ENCODE measurements around the gene ERICH6B. TPM values are rescaled to one million over a fixed set of nuclear protein-coding genes. Genes with fewer than 3 reads are reported as not detected.

The ERICH6B gene
- total RNA-seq, 6 experiments from 2014 or later: not detected

DNA sequence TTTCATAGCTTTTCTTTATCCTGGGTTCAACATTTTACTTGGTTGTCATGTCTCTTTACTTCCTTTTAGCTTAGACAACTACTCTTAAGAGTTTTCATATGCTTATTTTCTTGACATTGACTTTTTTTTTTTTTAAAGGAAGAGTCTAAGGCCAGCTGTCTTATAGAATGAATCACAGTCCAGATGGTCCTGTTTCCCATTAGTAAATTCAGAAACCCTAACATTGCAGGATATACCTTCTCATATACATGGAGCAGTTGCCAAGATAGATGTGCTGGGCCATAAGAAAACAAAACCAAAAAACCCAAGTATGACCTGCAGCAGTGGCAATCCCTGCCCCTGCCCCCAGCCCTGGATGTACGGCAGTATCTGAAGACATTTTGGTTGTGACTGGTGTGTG is 78.0 kb downstream of the ERICH6B start:
- Histone ChIP-seq H3K4me3 (no peak overlapping the region), H3K36me3 (peaks cover 7 to 43% (median 25%) of the 10 kb centered on the region in 4 donors), H3K27me3 (no peaks in the 10 kb centered on the region), H3K27ac (no peak overlapping the region), H3K4me1 (no peaks in the 10 kb centered on the region), H3K9me3 (no peaks in the 10 kb centered on the region)
- DNase-seq (no peak), ATAC-seq (no peak)
- WGBS (ENCODE audit: insufficient coverage, low coverage, low lambda C conversion rate, missing lambda C conversion rate): 75% methylated on average over 1 of the region's 1 CpG
- intact Hi-C loops (cut with DNase I): no loop called here
- no peak for TF ChIP-seq POLR2A (IDR thresholded peaks at IDR 0.05)
- TF ChIP-seq, protein P1, sequence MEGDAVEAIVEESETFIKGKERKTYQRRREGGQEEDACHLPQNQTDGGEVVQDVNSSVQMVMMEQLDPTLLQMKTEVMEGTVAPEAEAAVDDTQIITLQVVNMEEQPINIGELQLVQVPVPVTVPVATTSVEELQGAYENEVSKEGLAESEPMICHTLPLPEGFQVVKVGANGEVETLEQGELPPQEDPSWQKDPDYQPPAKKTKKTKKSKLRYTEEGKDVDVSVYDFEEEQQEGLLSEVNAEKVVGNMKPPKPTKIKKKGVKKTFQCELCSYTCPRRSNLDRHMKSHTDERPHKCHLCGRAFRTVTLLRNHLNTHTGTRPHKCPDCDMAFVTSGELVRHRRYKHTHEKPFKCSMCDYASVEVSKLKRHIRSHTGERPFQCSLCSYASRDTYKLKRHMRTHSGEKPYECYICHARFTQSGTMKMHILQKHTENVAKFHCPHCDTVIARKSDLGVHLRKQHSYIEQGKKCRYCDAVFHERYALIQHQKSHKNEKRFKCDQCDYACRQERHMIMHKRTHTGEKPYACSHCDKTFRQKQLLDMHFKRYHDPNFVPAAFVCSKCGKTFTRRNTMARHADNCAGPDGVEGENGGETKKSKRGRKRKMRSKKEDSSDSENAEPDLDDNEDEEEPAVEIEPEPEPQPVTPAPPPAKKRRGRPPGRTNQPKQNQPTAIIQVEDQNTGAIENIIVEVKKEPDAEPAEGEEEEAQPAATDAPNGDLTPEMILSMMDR (IDR thresholded peaks at IDR 0.05): no peak

DNA sequence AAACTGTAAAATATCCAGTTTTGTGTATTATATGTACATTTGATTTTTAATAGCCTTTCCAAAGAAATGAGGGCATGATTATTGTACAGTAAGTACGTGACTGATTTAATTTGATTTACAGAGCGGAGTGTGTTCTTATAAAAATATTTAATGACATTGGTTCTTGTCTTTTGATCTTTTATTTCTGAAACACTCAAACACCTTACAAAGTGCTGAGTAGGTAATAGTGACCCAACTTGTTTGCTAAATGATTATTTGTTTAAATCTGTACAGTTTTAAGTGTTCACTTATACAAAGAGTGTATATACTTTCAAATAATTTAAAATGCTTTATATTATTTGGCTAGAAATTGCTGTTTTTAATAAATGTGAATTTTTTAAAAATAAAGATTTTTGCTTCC is 79.3 kb downstream of the ERICH6B start:
- 97% methylated on average over 2 of the region's 2 CpGs for WGBS (ENCODE audit: insufficient coverage, low coverage, low lambda C conversion rate, missing lambda C conversion rate)
- TF ChIP-seq, protein P1 (IDR thresholded peaks at IDR 0.05): no peak
- no peak for TF ChIP-seq POLR2A (IDR thresholded peaks at IDR 0.05)

DNA sequence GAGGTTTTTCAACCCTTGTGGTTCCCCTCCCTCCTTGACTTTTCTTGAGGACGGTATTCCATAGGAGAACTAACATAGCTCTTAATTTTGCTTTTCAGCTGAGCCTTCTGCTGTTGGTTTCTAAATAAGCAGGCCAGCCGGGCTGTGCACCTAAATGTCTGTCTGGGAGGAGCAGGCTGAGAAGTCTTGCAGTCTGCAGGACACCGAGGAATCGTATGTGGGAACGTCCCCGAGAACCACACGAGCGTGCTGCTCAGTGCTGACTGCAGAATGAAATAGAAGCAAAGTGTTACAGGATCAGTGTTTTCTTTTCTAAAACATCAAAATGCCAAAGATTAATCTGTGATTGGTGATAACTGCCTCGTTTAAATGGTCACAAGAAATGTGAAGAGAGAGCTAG is 80.9 kb downstream of the ERICH6B start:
- intact Hi-C loops (cut with DNase I): no loop called here
- H3K27ac ChIP-seq: no peak overlapping the region
- 66% methylated on average over 2 of the region's 9 CpGs for WGBS (ENCODE audit: insufficient coverage, low coverage, low lambda C conversion rate, missing lambda C conversion rate)

More for the DNA sequence above, 79.3 kb downstream of the ERICH6B start:
- no peaks in the 10 kb centered on the region for H3K4me1 ChIP-seq
- no peaks in the 10 kb centered on the region for H3K27me3 ChIP-seq
- intact Hi-C loops (cut with DNase I): no loop called here
- no peaks in the 10 kb centered on the region for H3K9me3 ChIP-seq
- DNase-seq (no peak), ATAC-seq (no peak)
- H3K36me3 ChIP-seq: peaks cover 7 to 53% (median 31%) of the 10 kb centered on the region in 4 donors
- no peak overlapping the region for H3K4me3 ChIP-seq
- no peak overlapping the region for H3K27ac ChIP-seq

DNA sequence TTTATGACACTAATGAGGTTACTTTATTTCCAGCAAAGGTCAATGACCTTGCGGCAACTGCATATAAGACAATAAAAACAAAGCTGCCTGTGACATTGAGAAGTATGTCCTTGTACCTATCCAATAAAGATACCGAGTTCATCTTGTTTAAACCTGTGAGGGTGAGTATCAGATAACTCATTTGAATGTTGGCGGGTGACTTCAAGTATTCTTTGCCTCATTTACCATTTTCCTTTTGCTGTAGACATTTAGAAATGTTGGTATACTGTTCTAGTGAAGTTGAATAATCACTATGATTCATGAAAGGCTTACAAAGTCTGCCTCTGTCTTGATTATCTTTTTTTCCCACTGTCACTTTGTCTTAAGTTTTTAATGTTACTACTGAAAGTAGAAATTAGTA is 85.8 kb downstream of the ERICH6B start:
- Histone ChIP-seq H3K36me3 (peaks cover 2 to 63% (median 42%) of the 10 kb centered on the region in 4 donors), H3K4me3 (no peak overlapping the region), H3K4me1 (peaks cover 0 to 9% (median 0%) of the 10 kb centered on the region in 4 donors), H3K27ac (no peak overlapping the region), H3K9me3 (no peaks in the 10 kb centered on the region), H3K27me3 (no peaks in the 10 kb centered on the region)
- no peak for ATAC-seq
- DNase-seq: no peak
- WGBS (ENCODE audit: insufficient coverage, low coverage, low lambda C conversion rate, missing lambda C conversion rate): 85% methylated on average over 3 of the region's 3 CpGs
- intact Hi-C loops (cut with DNase I): no loop called here
- no peak for TF ChIP-seq POLR2A (IDR thresholded peaks at IDR 0.05)

More for the DNA sequence above, 80.9 kb downstream of the ERICH6B start:
- Histone ChIP-seq H3K4me3 (no peak overlapping the region), H3K9me3 (no peaks in the 10 kb centered on the region), H3K4me1 (no peaks in the 10 kb centered on the region), H3K27me3 (no peaks in the 10 kb centered on the region), H3K36me3 (peaks cover 7 to 70% (median 44%) of the 10 kb centered on the region in 4 donors)
- TF ChIP-seq POLR2A (IDR thresholded peaks at IDR 0.05): no peak
- TF ChIP-seq, protein P1 (IDR thresholded peaks at IDR 0.05): no peak
- ATAC-seq (no peak), DNase-seq (no peak)

DNA sequence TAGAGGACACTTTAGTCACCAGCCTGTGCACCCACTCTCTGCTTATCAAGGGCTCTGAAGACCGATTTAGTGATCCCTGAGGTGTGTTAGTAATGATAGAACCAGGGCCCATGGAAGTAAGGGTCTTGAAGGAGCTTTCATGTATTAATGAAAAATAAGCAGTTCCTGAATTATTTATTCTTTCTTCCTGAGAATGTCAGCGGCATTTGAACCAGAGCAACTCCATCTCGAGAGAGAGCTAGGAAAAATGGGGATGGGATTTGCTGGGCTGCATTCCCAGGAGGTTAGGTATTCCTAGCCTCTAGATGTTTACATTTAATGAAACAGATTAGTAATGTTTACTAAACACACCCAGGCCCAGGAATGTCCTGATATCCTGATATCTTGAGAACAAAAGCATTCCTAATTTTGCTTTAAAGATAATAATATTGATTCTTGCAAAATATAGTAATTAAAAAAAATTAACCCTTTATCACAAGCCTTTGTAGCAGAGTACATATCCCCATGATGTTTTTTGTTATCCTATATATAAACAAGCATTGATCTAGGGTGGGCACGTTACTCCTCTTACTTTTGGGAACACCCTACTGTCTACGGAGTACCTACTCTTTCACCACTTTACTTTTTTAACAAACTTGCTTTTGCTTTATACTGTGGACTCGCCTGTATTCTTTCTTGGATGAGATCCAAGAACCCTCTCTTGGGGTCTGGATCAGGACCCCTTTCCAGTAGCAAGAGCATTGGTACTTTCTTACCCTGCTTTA is 87.7 kb downstream of the ERICH6B start:
- ATAC-seq (peak; percentile 66 to 87 (median 70)), DNase-seq (no peak)
- intact Hi-C loops (cut with DNase I): no loop called here
- no peaks in the 10 kb centered on the region for H3K9me3 ChIP-seq
- peak overlapping the region in 1 of 3 donors; percentile 6 for H3K27ac ChIP-seq
- 50% methylated on average over 5 of the region's 6 CpGs for WGBS (ENCODE audit: insufficient coverage, low coverage, low lambda C conversion rate, missing lambda C conversion rate)
- TF ChIP-seq POLR2A (IDR thresholded peaks at IDR 0.05): no peak
- TF ChIP-seq, protein P1 (IDR thresholded peaks at IDR 0.05): no peak
- H3K36me3 ChIP-seq: peaks cover 0 to 59% (median 30%) of the 10 kb centered on the region in 4 donors
- no peak overlapping the region for H3K4me3 ChIP-seq
- peaks cover 0 to 9% (median 0%) of the 10 kb centered on the region in 4 donors for H3K4me1 ChIP-seq
- H3K27me3 ChIP-seq: no peaks in the 10 kb centered on the region
